ENCODE results near the gene ZMYM5. TPM values are rescaled to one million over a fixed set of nuclear protein-coding genes. Genes with fewer than 3 reads are reported as not detected.

The ZMYM5 gene
- total and polyA plus RNA-seq, 2 of the 13 experiments (the other 11 are each of a cell fraction or from before 2014, with no cell fraction given) = 7.8 to 9.4 TPM

GRCh38 chr13:19838865-19839275 lies 24.6 kb downstream of the ZMYM5 start (continued):
- no peak for TF ChIP-seq TRIM22 (IDR thresholded peaks at IDR 0.05)
- no peak for TF ChIP-seq FOSL2 (CRISPR knock-in tag; IDR thresholded peaks at IDR 0.05)
- TF ChIP-seq ZNF841 (CRISPR knock-in tag; IDR thresholded peaks at IDR 0.05; ENCODE audit: borderline replicate concordance) = no peak
- TF ChIP-seq TOE1 (CRISPR knock-in tag; IDR thresholded peaks at IDR 0.05) = no peak
- TF ChIP-seq TMF1 (CRISPR knock-in tag; IDR thresholded peaks at IDR 0.05; ENCODE audit: low read depth) = no peak
- no peak for TF ChIP-seq SPEN (CRISPR knock-in tag; IDR thresholded peaks at IDR 0.05; ENCODE audit: low read depth)
- TF ChIP-seq ZNF468 (CRISPR knock-in tag; IDR thresholded peaks at IDR 0.05) = no peak
- TF ChIP-seq MAF1 (CRISPR knock-in tag; IDR thresholded peaks at IDR 0.05; ENCODE audit: borderline replicate concordance) = no peak

GRCh38 chr13:19836472-19836871 lies 27.0 kb downstream of the ZMYM5 start:
- Histone ChIP-seq H3K79me2 (ENCODE audit: insufficient read depth, low read length) (no peaks in the 10 kb centered on the region), H3K9me3 (ENCODE audit: low read length) (no peaks in the 10 kb centered on the region), H3K4me1 (ENCODE audit: insufficient read depth, low read length) (no peaks in the 10 kb centered on the region), H3K27me3 (ENCODE audit: control insufficient read depth in 1 of 2, insufficient read depth in 2 of 2, low read length in 2 of 2) (no peaks in the 10 kb centered on the region), H3K4me3 (replicated peaks in 1 of 3; ENCODE audit: insufficient read depth in 1 of 3, low read depth in 2 of 3, low read length in 3 of 3) (no peak overlapping the region), H3K4me2 (ENCODE audit: low read depth, low read length) (no peak overlapping the region), H3K27ac (ENCODE audit: extremely low read length, insufficient read depth, low read length) (no peak overlapping the region), H4K20me1 (ENCODE audit: insufficient read depth, low read length) (no peaks in the 10 kb centered on the region), H3K9ac (ENCODE audit: insufficient read depth, low read depth, low read length) (no peak overlapping the region), H3K36me3 (replicated peaks in 1 of 2; ENCODE audit: control insufficient read depth in 1 of 2, insufficient read depth in 2 of 2, low read length in 2 of 2) (peaks cover 1 to 23% of the 10 kb centered on the region in 2 experiments; a peak in 3 of 5 replicates), H2AFZ (ENCODE audit: low read length) (no peak overlapping the region)
- WGBS (ENCODE audit: low lambda C conversion rate) = 94% methylated on average over 1 of the region's 1 CpG
- no peak for FAIRE-seq
- BruUV-seq (replicated peaks) = TSS peak; percentile 37
- POLR2A ChIA-PET = no interaction called here
- CTCF ChIA-PET (ENCODE audit: low intra/inter-chr PET ratio, low total read pairs) = no interaction called here
- TF ChIP-seq ZBTB10 (CRISPR knock-in tag; IDR thresholded peaks at IDR 0.05; ENCODE audit: borderline replicate concordance) (no peak), ZNF616 (CRISPR knock-in tag; IDR thresholded peaks at IDR 0.05; ENCODE audit: low read depth) (no peak), FOXO1 (CRISPR knock-in tag; IDR thresholded peaks at IDR 0.05) (no peak), AGO2 (optimal IDR thresholded peaks at IDR 0.05; ENCODE audit: low read depth, low read length) (no peak), RXRB (CRISPR knock-in tag; IDR thresholded peaks at IDR 0.05; ENCODE audit: borderline replicate concordance) (no peak)
- TF ChIP-seq, protein P1, sequence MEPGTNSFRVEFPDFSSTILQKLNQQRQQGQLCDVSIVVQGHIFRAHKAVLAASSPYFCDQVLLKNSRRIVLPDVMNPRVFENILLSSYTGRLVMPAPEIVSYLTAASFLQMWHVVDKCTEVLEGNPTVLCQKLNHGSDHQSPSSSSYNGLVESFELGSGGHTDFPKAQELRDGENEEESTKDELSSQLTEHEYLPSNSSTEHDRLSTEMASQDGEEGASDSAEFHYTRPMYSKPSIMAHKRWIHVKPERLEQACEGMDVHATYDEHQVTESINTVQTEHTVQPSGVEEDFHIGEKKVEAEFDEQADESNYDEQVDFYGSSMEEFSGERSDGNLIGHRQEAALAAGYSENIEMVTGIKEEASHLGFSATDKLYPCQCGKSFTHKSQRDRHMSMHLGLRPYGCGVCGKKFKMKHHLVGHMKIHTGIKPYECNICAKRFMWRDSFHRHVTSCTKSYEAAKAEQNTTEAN (CRISPR knock-in tag; conservative IDR thresholded peaks at IDR 0.05) = no peak
- in situ Hi-C loops (cut with HindIII; ENCODE audit: extremely low pct_ligation_motif_present, low pct_unique_long_range_greater_than_20kb) (no loop called here), intact Hi-C loops (cut with micrococcal nuclease; ENCODE audit: unreplicated experiment) (no loop called here)
- no peak for DNase-seq (ENCODE audit: low spot score)
- no peak for ATAC-seq

Data from HepG2 (cell line).